Measurements from ENCODE around the gene DNAL4. TPM values are rescaled to one million over a fixed set of nuclear protein-coding genes. Genes with fewer than 3 reads are reported as not detected.

The DNAL4 gene
- total and polyA plus RNA-seq, 11 donors, result 7.9 to 16.4 (median 10.4) TPM

DNA sequence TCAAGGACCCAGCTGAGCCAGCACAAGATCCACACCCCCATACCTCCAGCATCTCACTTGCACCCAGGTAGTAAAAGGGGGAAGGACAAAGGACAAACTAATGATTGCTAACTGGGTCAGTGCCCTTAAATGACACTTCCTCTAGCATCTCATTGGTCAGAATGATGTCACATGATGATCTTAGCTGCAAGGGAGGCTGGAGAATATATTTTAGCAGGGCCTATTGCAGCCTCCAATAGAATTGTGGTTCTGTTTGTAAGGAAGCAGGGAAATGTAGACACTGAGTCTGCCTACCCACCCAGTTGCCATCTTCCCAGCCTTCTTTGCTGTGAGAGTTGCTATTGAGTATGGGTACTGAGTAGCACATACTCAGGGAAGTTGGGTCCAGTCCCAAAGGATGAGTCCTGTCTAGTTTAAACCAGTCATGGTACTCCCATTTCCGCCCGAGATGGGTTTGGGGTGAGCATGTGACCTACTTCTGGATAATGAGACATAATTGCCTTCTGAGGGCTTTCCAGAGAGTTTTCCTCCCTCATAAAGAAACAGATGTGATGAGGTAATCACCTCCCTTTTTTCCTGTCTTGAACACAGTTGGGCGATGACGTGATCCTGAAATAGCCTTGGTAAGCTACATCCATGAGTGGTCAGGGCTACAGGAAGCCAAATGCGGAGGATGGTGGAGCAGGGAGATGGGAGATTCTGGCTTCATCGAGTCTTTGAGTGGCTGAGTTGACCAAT, 5.5 kb upstream of the DNAL4 start:
- H3K4me1 ChIP-seq, result peaks cover 0 to 9% (median 3%) of the 10 kb centered on the region in 12 donors
- no peaks in the 10 kb centered on the region for H3K27me3 ChIP-seq
- H3K27ac ChIP-seq, result no peak overlapping the region
- intact Hi-C loops (cut with DNase I), result loop anchor here in 2 of 10 donors (5.0 to 10.0 kb wide), 2 partner anchors 43 to 45 kb away; partner anchors contain the start of gene NPTXR (in 2 of the 2)
- ATAC-seq (peak in 3 of 4 donors; percentile 27 to 73 (median 51)), DNase-seq (peak in 1 of 5 donors; percentile 49)
- TF ChIP-seq POLR2A (IDR thresholded peaks at IDR 0.05) (no peak), CTCF (IDR thresholded peaks at IDR 0.05) (no peak)
- WGBS, 4 donors, result 38 to 53% (median 46%) methylated on average over 6 of the region's 6 CpGs
- no peaks in the 10 kb centered on the region for H3K36me3 ChIP-seq
- no peaks in the 10 kb centered on the region for H3K9me3 ChIP-seq
- H3K4me3 ChIP-seq, result no peak overlapping the region

GRCh38 chr22:38798496-38798895, 4.6 kb upstream of the DNAL4 start:
- peaks cover 0 to 11% (median 5%) of the 10 kb centered on the region in 12 donors for H3K4me1 ChIP-seq
- ATAC-seq (no peak), DNase-seq (no peak)
- H3K27me3 ChIP-seq, result no peaks in the 10 kb centered on the region
- no peak overlapping the region for H3K4me3 ChIP-seq
- WGBS, 4 donors, result 84 to 90% (median 86%) methylated on average over 5 of the region's 5 CpGs
- no peak for TF ChIP-seq CTCF (IDR thresholded peaks at IDR 0.05)
- no peak for TF ChIP-seq POLR2A (IDR thresholded peaks at IDR 0.05)
- H3K36me3 ChIP-seq, result no peaks in the 10 kb centered on the region
- H3K9me3 ChIP-seq, result no peaks in the 10 kb centered on the region
- no peak overlapping the region for H3K27ac ChIP-seq
- intact Hi-C loops (cut with DNase I), result loop anchor here in 1 of 10 donors (10.0 kb wide), 1 partner anchor 46 kb away; the partner anchor contains the start of gene NPTXR

DNA sequence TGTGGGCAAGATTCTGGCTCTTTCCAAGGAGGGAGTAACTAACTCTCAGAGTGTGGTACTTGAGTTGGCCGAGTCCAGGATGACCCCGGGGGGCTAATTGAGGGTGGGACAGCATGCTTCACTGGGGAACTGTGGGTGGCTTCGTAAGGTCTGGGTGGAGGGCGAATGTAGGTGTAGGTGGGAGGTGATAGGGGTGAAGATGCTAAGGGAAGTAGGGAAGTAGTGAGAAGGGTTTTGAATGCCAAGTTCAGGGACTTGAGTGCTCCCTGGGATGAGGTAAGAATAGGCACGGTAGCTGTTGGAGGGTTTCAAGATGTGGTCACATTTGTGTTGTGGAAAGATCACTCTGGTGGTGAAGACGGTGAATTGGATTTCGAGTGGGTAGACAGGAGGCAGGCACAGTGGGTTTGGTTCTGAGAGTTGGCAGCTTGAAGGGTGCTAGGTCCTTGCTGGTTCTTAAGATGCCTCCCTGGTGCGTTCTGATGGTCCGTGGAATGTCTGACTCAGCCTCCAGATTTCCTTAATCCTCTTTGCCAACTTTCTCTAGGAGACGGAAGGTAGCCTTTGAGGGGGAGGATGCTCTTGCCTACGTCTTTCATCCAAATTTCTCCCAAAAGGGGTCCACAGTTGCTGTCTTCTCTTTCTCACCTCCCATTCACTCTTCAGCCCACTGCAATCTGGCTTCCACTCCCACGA, 2.5 kb upstream of the DNAL4 start:
- TF ChIP-seq CTCF (IDR thresholded peaks at IDR 0.05), result no peak
- intact Hi-C loops (cut with DNase I), result loop anchor here in 1 of 10 donors (10.0 kb wide), 1 partner anchor 48 kb away; the partner anchor contains the start of gene NPTXR
- Histone ChIP-seq H3K9me3 (no peaks in the 10 kb centered on the region), H3K4me1 (peaks cover 0 to 17% (median 12%) of the 10 kb centered on the region in 12 donors), H3K27me3 (no peaks in the 10 kb centered on the region), H3K4me3 (no peak overlapping the region), H3K36me3 (no peaks in the 10 kb centered on the region), H3K27ac (no peak overlapping the region)
- no peak for DNase-seq
- 70 to 84% (median 77%) methylated on average over 12 of the region's 12 CpGs for WGBS, 4 donors
- ATAC-seq, result no peak

- H3K36me3 ChIP-seq, result peaks cover 0 to 5% (median 2%) of the 10 kb centered on the region in 9 donors
- no peaks in the 10 kb centered on the region for H3K9me3 ChIP-seq
- peaks cover 0 to 17% (median 12%) of the 10 kb centered on the region in 12 donors for H3K4me1 ChIP-seq
- TF ChIP-seq POLR2A (IDR thresholded peaks at IDR 0.05) (no peak), CTCF (IDR thresholded peaks at IDR 0.05) (no peak)
- no peak overlapping the region for H3K27ac ChIP-seq
- intact Hi-C loops (cut with DNase I), result loop anchor here in 1 of 10 donors (10.0 kb wide), 1 partner anchor 49 kb away; the partner anchor contains the start of gene NPTXR
- ATAC-seq (no peak), DNase-seq (no peak)
- WGBS, 4 donors, result 67 to 77% (median 69%) methylated on average over 4 of the region's 4 CpGs
- no peaks in the 10 kb centered on the region for H3K27me3 ChIP-seq
- H3K4me3 ChIP-seq, result no peak overlapping the region
These were observed 1.6 kb upstream of the DNAL4 start for GRCh38 chr22:38795569-38795968.
